ENCODE results near the gene RXRB. TPM values are rescaled to one million over a fixed set of nuclear protein-coding genes. Genes with fewer than 3 reads are reported as not detected.

RXRB gene
- total and polyA plus RNA-seq, 2 donors (not counting 1 experiment from before 2014, with no cell fraction given): 88.3 to 99.9 TPM

DNA sequence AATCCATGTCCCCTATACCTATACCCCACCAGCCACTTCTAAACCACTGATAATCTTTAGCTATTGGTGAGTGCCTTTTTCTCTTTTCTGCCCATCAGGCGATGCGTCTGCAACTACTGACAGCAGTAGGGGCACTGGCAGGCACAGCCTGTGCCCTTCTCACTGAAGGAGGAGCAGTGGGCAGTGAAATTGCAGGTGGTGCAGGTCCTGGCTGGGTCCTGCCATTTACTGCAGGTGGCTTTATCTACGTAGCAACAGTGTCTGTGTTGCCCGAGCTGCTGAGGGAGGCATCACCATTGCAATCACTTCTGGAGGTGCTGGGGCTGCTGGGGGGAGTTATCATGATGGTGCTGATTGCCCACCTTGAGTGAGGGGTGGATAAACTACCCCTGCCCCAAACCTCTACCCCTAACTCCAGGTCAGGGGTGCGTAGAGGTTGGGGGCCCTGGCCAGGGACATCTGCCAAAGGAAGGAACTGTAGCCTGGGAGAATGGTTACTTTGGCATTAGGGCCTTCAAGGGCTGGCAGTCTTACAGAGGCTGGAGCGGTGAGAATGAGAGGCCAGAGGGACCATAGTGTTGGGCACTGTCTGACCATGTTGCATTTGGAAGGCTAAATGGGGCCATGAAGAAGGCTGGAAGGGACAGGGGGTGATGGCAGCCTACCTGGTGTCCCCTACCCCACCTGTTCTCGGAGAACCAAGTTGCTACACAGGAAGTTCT is 3.1 kb upstream of the RXRB start:
- no peaks in the 10 kb centered on the region for H3K27me3 ChIP-seq (replicated peaks in 1 of 4; ENCODE audit: control extremely low read depth in 1 of 4, control insufficient read depth in 3 of 4, insufficient read depth in 4 of 4, low read length in 3 of 4)
- H3K4me1 ChIP-seq (ENCODE audit: control insufficient read depth in 2 of 2, insufficient read depth in 2 of 2, low read length in 2 of 2): peaks cover 34 to 59% of the 10 kb centered on the region in 2 donors
- no peak overlapping the region for H2AFZ ChIP-seq (ENCODE audit: insufficient read depth, low read depth, low read length, poor library complexity, severe bottlenecking)
- H3K9ac ChIP-seq (ENCODE audit: low read length): peak overlapping the region; percentile 79
- H3K4me1 Mint-ChIP-seq: peaks cover 62% of the 10 kb centered on the region
- no peak overlapping the region for H3K27ac Mint-ChIP-seq
- H3K9me3 ChIP-seq (ENCODE audit: control extremely low read depth in 1 of 3, control insufficient read depth in 2 of 3, insufficient read depth in 1 of 3, low read length in 2 of 3): no peaks in the 10 kb centered on the region
- peaks cover 0 to 20% of the 10 kb centered on the region in 2 experiments for H3K36me3 ChIP-seq (replicated peaks in 1 of 2; ENCODE audit: control extremely low read depth in 1 of 2, control insufficient read depth in 1 of 2, extremely low read depth in 1 of 2, insufficient read depth in 2 of 2, low read length in 1 of 2)
- peak overlapping the region; percentile 98 for H3K4me2 ChIP-seq (replicated peaks; ENCODE audit: low read depth, low read length, poor library complexity, severe bottlenecking)
- WGBS (ENCODE audit: insufficient coverage): 95% methylated on average over 6 of the region's 7 CpGs
- intact Hi-C loops (cut with micrococcal nuclease): loop anchor here (1.0 to 10.0 kb wide), 3 partner anchors 46 to 1229 kb away; partner anchors contain the start of genes AGPAT1, DXO and RNF5
- H3K4me3 Mint-ChIP-seq: peak overlapping the region; percentile 99
- H3K79me2 ChIP-seq (ENCODE audit: control insufficient read depth, insufficient read depth, low read length): peaks cover 44% of the 10 kb centered on the region
- ATAC-seq (ENCODE audit: low read depth): no peak
- ChIA-PET CTCF (interaction anchor here (0.9 kb wide), 1 partner anchor 141 kb away, joined by 3 read pairs; no protein-coding TSS in a partner anchor), POLR2A (no interaction called here)
- DNase-seq: peak; percentile 17
- peak overlapping the region in 2 of 5 experiments; percentile 74 to 87 for H3K4me3 ChIP-seq (ENCODE audit: control extremely low read depth in 1 of 5, extremely low read depth in 1 of 5, insufficient read depth in 1 of 5, low read depth in 2 of 5, low read length in 4 of 5)
- no peaks in the 10 kb centered on the region for H3K9me3 Mint-ChIP-seq (ENCODE audit: insufficient read depth)
- TF ChIP-seq, protein P1, sequence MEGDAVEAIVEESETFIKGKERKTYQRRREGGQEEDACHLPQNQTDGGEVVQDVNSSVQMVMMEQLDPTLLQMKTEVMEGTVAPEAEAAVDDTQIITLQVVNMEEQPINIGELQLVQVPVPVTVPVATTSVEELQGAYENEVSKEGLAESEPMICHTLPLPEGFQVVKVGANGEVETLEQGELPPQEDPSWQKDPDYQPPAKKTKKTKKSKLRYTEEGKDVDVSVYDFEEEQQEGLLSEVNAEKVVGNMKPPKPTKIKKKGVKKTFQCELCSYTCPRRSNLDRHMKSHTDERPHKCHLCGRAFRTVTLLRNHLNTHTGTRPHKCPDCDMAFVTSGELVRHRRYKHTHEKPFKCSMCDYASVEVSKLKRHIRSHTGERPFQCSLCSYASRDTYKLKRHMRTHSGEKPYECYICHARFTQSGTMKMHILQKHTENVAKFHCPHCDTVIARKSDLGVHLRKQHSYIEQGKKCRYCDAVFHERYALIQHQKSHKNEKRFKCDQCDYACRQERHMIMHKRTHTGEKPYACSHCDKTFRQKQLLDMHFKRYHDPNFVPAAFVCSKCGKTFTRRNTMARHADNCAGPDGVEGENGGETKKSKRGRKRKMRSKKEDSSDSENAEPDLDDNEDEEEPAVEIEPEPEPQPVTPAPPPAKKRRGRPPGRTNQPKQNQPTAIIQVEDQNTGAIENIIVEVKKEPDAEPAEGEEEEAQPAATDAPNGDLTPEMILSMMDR (IDR thresholded peaks at IDR 0.05): no peak
- TF ChIP-seq EZH2 (IDR thresholded peaks at IDR 0.05; ENCODE audit: borderline replicate concordance, insufficient read depth, low read depth, low read length, poor library complexity, severe bottlenecking): no peak
- H3K27ac ChIP-seq (ENCODE audit: low read length in 2 of 2): no peak overlapping the region
- no peaks in the 10 kb centered on the region for H3K27me3 Mint-ChIP-seq
- peaks cover 10% of the 10 kb centered on the region for H4K20me1 ChIP-seq (ENCODE audit: control insufficient read depth, insufficient read depth, low read length, poor library complexity, severe bottlenecking)

DNA sequence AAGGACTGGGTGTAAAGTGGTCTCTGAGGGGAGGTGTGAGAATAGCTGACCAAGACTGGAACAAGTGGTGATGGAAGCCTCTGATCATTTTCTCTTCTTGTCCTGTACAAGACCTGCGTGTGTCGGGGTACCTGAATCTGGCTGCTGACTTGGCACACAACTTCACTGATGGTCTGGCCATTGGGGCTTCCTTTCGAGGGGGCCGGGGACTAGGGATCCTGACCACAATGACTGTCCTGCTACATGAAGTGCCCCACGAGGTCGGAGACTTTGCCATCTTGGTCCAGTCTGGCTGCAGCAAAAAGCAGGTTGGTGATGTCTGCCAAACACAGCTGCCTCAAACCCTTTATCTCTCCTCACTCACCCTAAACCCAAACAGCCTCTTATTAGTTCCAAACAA is 2.3 kb upstream of the RXRB start:
- Histone ChIP-seq H3K79me2 (ENCODE audit: control insufficient read depth, insufficient read depth, low read length) (peaks cover 51% of the 10 kb centered on the region), H3K9ac (ENCODE audit: low read length) (no peak overlapping the region), H3K4me2 (replicated peaks; ENCODE audit: low read depth, low read length, poor library complexity, severe bottlenecking) (no peak overlapping the region), H3K27ac (ENCODE audit: low read length in 2 of 2) (no peak overlapping the region), H2AFZ (ENCODE audit: insufficient read depth, low read depth, low read length, poor library complexity, severe bottlenecking) (no peak overlapping the region), H3K27me3 (replicated peaks in 1 of 4; ENCODE audit: control extremely low read depth in 1 of 4, control insufficient read depth in 3 of 4, insufficient read depth in 4 of 4, low read length in 3 of 4) (no peaks in the 10 kb centered on the region), H3K9me3 (ENCODE audit: control extremely low read depth in 1 of 3, control insufficient read depth in 2 of 3, insufficient read depth in 1 of 3, low read length in 2 of 3) (no peaks in the 10 kb centered on the region), H4K20me1 (ENCODE audit: control insufficient read depth, insufficient read depth, low read length, poor library complexity, severe bottlenecking) (peaks cover 17% of the 10 kb centered on the region), H3K36me3 (replicated peaks in 1 of 2; ENCODE audit: control extremely low read depth in 1 of 2, control insufficient read depth in 1 of 2, extremely low read depth in 1 of 2, insufficient read depth in 2 of 2, low read length in 1 of 2) (peaks cover 0 to 20% of the 10 kb centered on the region in 2 experiments), H3K4me3 (ENCODE audit: control extremely low read depth in 1 of 5, extremely low read depth in 1 of 5, insufficient read depth in 1 of 5, low read depth in 2 of 5, low read length in 4 of 5) (no peak overlapping the region), H3K4me1 (ENCODE audit: control insufficient read depth in 2 of 2, insufficient read depth in 2 of 2, low read length in 2 of 2) (peaks cover 33 to 58% of the 10 kb centered on the region in 2 donors)
- no peak for DNase-seq
- TF ChIP-seq, protein P1 (IDR thresholded peaks at IDR 0.05): no peak
- TF ChIP-seq EZH2 (IDR thresholded peaks at IDR 0.05; ENCODE audit: borderline replicate concordance, insufficient read depth, low read depth, low read length, poor library complexity, severe bottlenecking): no peak
- H3K9me3 Mint-ChIP-seq (ENCODE audit: insufficient read depth): no peaks in the 10 kb centered on the region
- intact Hi-C loops (cut with micrococcal nuclease): loop anchor here (5.0 to 10.0 kb wide), 2 partner anchors 1025 to 1228 kb away; partner anchors contain the start of genes AGPAT1, DXO and RNF5
- POLR2A ChIA-PET: no interaction called here
- H3K4me1 Mint-ChIP-seq: peaks cover 69% of the 10 kb centered on the region
- ATAC-seq (ENCODE audit: low read depth): no peak
- peak overlapping the region; percentile 99 for H3K4me3 Mint-ChIP-seq
- CTCF ChIA-PET: interaction anchor here (0.6 to 0.9 kb wide), 2 partner anchors 142 to 359 kb away, joined by 3 read pairs; no protein-coding TSS in a partner anchor
- no peaks in the 10 kb centered on the region for H3K27me3 Mint-ChIP-seq
- 97% methylated on average over 6 of the region's 6 CpGs for WGBS (ENCODE audit: insufficient coverage)
- peak overlapping the region; percentile 26 for H3K27ac Mint-ChIP-seq

Data from B cell (primary cell).